ENCODE data around the gene GMEB2. TPM values are rescaled to one million over a fixed set of nuclear protein-coding genes. Genes with fewer than 3 reads are reported as not detected.

GMEB2 gene
- total RNA-seq, 1 experiment from 2014 or later, result 19.6 TPM

DNA sequence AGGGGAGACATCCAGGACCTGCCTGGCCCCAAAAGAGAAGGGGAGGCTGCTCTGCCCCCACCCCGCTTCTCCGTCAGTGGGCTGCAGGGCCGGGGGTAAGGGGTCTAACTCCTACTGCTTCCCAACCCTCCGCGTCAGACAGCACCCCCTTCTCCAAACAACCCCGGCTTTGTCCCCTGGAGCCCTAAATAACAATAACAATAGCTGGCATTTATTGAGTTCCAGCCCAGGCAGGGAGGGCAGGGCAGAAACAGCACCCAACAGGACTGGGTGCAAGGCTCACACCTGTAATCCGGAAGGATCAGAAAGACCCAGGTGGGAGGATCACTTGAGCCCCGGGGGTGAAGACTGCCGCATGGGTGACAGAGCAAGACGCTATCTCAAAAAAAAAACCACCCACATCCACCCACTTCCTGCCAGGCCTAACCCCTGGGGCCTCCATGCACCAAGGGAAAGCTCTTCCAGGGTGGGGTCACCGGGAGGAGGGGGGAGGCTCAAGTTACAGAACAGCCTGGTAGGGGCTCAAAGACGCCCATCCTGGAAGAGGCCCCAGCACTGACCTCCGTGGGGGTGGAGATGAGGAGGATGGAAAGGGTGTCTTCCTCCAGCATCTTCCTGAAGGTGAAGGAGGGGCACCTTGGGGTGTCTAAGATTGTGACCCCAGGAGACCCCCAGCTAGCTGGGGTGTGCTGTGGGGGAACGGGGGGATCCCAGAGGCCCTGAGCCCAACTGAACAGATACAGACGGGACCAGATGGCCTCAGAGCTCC, 74.2 kb downstream of the GMEB2 start:
- TF ChIP-seq, protein P1, sequence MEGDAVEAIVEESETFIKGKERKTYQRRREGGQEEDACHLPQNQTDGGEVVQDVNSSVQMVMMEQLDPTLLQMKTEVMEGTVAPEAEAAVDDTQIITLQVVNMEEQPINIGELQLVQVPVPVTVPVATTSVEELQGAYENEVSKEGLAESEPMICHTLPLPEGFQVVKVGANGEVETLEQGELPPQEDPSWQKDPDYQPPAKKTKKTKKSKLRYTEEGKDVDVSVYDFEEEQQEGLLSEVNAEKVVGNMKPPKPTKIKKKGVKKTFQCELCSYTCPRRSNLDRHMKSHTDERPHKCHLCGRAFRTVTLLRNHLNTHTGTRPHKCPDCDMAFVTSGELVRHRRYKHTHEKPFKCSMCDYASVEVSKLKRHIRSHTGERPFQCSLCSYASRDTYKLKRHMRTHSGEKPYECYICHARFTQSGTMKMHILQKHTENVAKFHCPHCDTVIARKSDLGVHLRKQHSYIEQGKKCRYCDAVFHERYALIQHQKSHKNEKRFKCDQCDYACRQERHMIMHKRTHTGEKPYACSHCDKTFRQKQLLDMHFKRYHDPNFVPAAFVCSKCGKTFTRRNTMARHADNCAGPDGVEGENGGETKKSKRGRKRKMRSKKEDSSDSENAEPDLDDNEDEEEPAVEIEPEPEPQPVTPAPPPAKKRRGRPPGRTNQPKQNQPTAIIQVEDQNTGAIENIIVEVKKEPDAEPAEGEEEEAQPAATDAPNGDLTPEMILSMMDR (IDR thresholded peaks at IDR 0.05; ENCODE audit: unreplicated experiment), result no peak
- no peak overlapping the region for H3K27ac Mint-ChIP-seq (ENCODE audit: low read depth, unreplicated experiment)
- CTCF ChIA-PET, result interaction anchor here (0.6 to 1.0 kb wide), 3 partner anchors 57 to 242 kb away, joined by 3 to 4 read pairs (median 3); no protein-coding TSS in a partner anchor
- H3K4me1 Mint-ChIP-seq (ENCODE audit: insufficient read depth, unreplicated experiment), result no peaks in the 10 kb centered on the region
- H3K36me3 Mint-ChIP-seq (ENCODE audit: insufficient read depth, unreplicated experiment), result no peaks in the 10 kb centered on the region
- BruUV-seq (replicated peaks), result no TSS peak
- intact Hi-C loops (cut with micrococcal nuclease), result no loop called here
- H3K9me3 Mint-ChIP-seq (ENCODE audit: unreplicated experiment), result no peaks in the 10 kb centered on the region
- POLR2A ChIA-PET, result interaction anchor here (0.6 to 1.7 kb wide), 2 partner anchors 9 to 313 kb away, joined by 4 to 6 read pairs; partner anchors contain the start of gene TPD52L2
- H3K27me3 Mint-ChIP-seq (ENCODE audit: insufficient read depth, unreplicated experiment), result no peaks in the 10 kb centered on the region
- no peak overlapping the region for H3K4me3 Mint-ChIP-seq (ENCODE audit: unreplicated experiment)
- no peak for DNase-seq (ENCODE audit: unreplicated experiment)

DNA sequence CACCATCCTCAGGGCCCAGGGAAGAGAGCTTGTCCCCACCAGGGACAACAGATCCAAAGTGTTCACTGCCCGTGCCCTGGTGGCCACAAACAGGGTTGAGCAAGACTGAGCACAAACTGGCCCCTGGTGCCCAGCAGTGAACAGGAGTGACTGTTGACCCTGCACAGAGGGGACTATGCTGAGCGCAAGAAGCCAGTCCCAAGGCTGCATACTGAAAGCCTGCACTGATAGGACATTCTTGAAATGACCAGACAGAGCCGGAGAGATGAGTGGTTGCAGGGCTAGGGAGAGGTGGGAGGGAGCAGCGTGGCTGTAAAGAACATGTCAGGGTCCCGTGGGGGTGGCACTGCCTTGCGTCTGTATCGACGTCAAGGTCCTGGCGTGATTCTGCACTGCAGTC, 75.8 kb downstream of the GMEB2 start:
- ChIA-PET CTCF (interaction anchor here (1.8 kb wide), 1 partner anchor 12 kb away, joined by 7 read pairs; no protein-coding TSS in a partner anchor), POLR2A (interaction anchor here (0.6 kb wide), 1 partner anchor 120 kb away, joined by 3 read pairs; no protein-coding TSS in a partner anchor)
- no peak overlapping the region for H3K27ac Mint-ChIP-seq (ENCODE audit: low read depth, unreplicated experiment)
- H3K27me3 Mint-ChIP-seq (ENCODE audit: insufficient read depth, unreplicated experiment), result no peaks in the 10 kb centered on the region
- H3K36me3 Mint-ChIP-seq (ENCODE audit: insufficient read depth, unreplicated experiment), result no peaks in the 10 kb centered on the region
- TF ChIP-seq, protein P1 (IDR thresholded peaks at IDR 0.05; ENCODE audit: unreplicated experiment), result no peak
- no peak overlapping the region for H3K4me3 Mint-ChIP-seq (ENCODE audit: unreplicated experiment)
- no peak for DNase-seq (ENCODE audit: unreplicated experiment)
- no peaks in the 10 kb centered on the region for H3K4me1 Mint-ChIP-seq (ENCODE audit: insufficient read depth, unreplicated experiment)
- no peaks in the 10 kb centered on the region for H3K9me3 Mint-ChIP-seq (ENCODE audit: unreplicated experiment)
- intact Hi-C loops (cut with micrococcal nuclease), result no loop called here
- no TSS peak for BruUV-seq (replicated peaks)

DNA sequence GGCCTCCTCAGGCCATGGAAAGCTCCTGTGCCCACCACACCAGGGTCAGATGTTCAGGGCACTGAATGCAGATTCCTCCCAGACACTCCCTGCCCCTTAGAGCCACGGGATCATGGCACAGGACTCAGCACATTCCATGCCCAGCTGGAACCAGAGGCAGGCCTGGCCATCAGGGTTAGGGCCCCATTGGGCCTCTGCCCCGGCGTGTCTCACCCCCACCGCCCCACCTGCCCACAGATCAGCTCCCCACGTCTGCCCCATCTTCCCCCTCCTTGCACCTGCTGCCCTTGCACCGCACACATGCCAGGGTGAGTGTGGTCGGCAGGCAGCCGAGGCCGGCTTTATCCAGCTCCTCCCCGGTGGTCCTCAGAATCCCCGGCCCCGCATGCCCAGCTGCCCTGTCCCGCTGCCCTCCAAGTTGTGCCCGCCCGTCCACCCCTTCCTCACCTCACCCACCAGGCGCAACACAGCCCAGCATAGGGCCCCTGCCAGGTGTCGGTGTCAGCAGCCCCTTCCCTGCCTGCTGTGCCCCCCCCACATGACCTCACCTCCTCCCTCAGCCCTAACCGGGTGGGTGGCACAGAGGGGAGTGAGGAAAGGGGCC, 77.1 kb downstream of the GMEB2 start:
- H3K36me3 Mint-ChIP-seq (ENCODE audit: insufficient read depth, unreplicated experiment), result no peaks in the 10 kb centered on the region
- no peak overlapping the region for H3K27ac Mint-ChIP-seq (ENCODE audit: low read depth, unreplicated experiment)

DNA sequence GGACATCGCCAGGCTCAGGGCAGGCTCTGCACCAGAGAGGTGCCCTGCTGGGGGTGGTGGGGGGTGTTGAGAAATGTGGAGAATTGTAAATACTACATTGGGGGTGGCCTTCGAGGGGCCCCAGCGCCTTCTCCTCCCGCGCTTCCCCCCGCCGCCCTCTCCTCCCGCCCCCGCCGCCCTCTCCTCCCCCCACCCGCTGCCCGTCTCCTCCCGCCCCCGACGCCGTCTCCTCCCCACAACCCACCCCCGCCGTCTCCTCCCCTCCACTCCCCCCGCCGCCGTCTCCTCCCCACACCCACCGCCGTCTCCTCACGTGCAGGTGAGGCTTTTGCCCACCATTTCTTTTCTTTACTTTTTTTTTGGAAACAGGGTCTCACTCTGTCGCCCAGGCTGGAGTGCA, 77.9 kb downstream of the GMEB2 start:
- H3K36me3 Mint-ChIP-seq (ENCODE audit: insufficient read depth, unreplicated experiment), result peaks cover 1% of the 10 kb centered on the region
- no peaks in the 10 kb centered on the region for H3K27me3 Mint-ChIP-seq (ENCODE audit: insufficient read depth, unreplicated experiment)
- POLR2A ChIA-PET, result interaction anchor here (0.7 kb wide), 1 partner anchor 32 kb away, joined by 4 read pairs; no protein-coding TSS in a partner anchor
- no peak overlapping the region for H3K4me3 Mint-ChIP-seq (ENCODE audit: unreplicated experiment)
- BruUV-seq (replicated peaks), result no TSS peak
- H3K9me3 Mint-ChIP-seq (ENCODE audit: unreplicated experiment), result no peaks in the 10 kb centered on the region
- H3K27ac Mint-ChIP-seq (ENCODE audit: low read depth, unreplicated experiment), result no peak overlapping the region
- TF ChIP-seq, protein P1 (IDR thresholded peaks at IDR 0.05; ENCODE audit: unreplicated experiment), result no peak
- DNase-seq (ENCODE audit: unreplicated experiment), result no peak
- CTCF ChIA-PET, result no interaction called here
- H3K4me1 Mint-ChIP-seq (ENCODE audit: insufficient read depth, unreplicated experiment), result peaks cover 14% of the 10 kb centered on the region
- intact Hi-C loops (cut with micrococcal nuclease), result no loop called here

More for the DNA sequence above, 77.1 kb downstream of the GMEB2 start:
- ChIA-PET POLR2A (interaction anchor here (0.7 kb wide), 1 partner anchor 31 kb away, joined by 4 read pairs; no protein-coding TSS in a partner anchor), CTCF (interaction anchor here (1.8 kb wide), 1 partner anchor 11 kb away, joined by 7 read pairs; no protein-coding TSS in a partner anchor)
- TF ChIP-seq, protein P1 (IDR thresholded peaks at IDR 0.05; ENCODE audit: unreplicated experiment), result no peak
- H3K9me3 Mint-ChIP-seq (ENCODE audit: unreplicated experiment), result no peaks in the 10 kb centered on the region
- intact Hi-C loops (cut with micrococcal nuclease), result no loop called here
- H3K4me1 Mint-ChIP-seq (ENCODE audit: insufficient read depth, unreplicated experiment), result peaks cover 9% of the 10 kb centered on the region
- no TSS peak for BruUV-seq (replicated peaks)
- no peak overlapping the region for H3K4me3 Mint-ChIP-seq (ENCODE audit: unreplicated experiment)
- no peaks in the 10 kb centered on the region for H3K27me3 Mint-ChIP-seq (ENCODE audit: insufficient read depth, unreplicated experiment)
- no peak for DNase-seq (ENCODE audit: unreplicated experiment)
